ENCODE results near the gene MSH3.

- TF ChIP-seq, protein P1, sequence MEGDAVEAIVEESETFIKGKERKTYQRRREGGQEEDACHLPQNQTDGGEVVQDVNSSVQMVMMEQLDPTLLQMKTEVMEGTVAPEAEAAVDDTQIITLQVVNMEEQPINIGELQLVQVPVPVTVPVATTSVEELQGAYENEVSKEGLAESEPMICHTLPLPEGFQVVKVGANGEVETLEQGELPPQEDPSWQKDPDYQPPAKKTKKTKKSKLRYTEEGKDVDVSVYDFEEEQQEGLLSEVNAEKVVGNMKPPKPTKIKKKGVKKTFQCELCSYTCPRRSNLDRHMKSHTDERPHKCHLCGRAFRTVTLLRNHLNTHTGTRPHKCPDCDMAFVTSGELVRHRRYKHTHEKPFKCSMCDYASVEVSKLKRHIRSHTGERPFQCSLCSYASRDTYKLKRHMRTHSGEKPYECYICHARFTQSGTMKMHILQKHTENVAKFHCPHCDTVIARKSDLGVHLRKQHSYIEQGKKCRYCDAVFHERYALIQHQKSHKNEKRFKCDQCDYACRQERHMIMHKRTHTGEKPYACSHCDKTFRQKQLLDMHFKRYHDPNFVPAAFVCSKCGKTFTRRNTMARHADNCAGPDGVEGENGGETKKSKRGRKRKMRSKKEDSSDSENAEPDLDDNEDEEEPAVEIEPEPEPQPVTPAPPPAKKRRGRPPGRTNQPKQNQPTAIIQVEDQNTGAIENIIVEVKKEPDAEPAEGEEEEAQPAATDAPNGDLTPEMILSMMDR (IDR thresholded peaks at IDR 0.05; ENCODE audit: low read depth, low read length, poor library complexity, severe bottlenecking), result no peak
- no peak for TF ChIP-seq EZH2phosphoT487 (IDR thresholded peaks at IDR 0.05; ENCODE audit: borderline replicate concordance, low read length)
These were observed 171.5 kb downstream of the MSH3 start for GRCh38 chr5:80825786-80826460.
